SK-N-MC (cell line): ENCODE results near the gene HMMR.

Source experiments
- DNase-seq: peaks from one replicate; pipeline ENCODE4 v3.0.0-alpha.2; 2011; ENCODE audit warnings: low read depth, low spot score
- H3K27ac ChIP-seq: fragments of 200-600 bp; sonication (generic); 2 replicates; pipeline ENCODE4 v1.5.1; 2016; ENCODE audit warnings: mixed run types
- H3K36me3 ChIP-seq: fragments of 200-600 bp; sonication (generic); 2 replicates; pipeline ENCODE4 v1.6.1; 2017; ENCODE audit warnings: antibody characterized with exemption, low read length, mixed read lengths; ENCODE audit not compliant: insufficient read depth
- H3K4me3 ChIP-seq: fragments of 200-600 bp; sonication (generic); 2 replicates; pipeline ENCODE4 v1.5.1; 2016
- H3K9ac ChIP-seq: fragments of 200-600 bp; sonication (generic); 2 replicates; pipeline ENCODE4 v1.8.0; 2017; ENCODE audit warnings: mixed run types, mixed read lengths; ENCODE audit not compliant: insufficient read length
- H3K9me3 ChIP-seq: fragments of 200-600 bp; sonication (generic); 2 replicates; pipeline ENCODE4 v1.6.1; 2017; ENCODE audit warnings: low read depth, mild to moderate bottlenecking, antibody characterized with exemption, low read length, moderate library complexity, mixed read lengths
- EZH2 ChIP-seq: fragments of 200-600 bp; sonication (generic); IDR thresholded peaks from one replicate; pipeline ENCODE4 v1.6.1; 2017; ENCODE audit warnings: antibody characterized with exemption
- FOXP2 ChIP-seq: optimal IDR thresholded peaks from 2 replicates; pipeline ENCODE3; 2011; ENCODE audit warnings: mild to moderate bottlenecking, moderate library complexity; ENCODE audit not compliant: insufficient read depth; ENCODE audit errors: extremely low read length, control extremely low read depth
- POLR2AphosphoS5 ChIP-seq: IDR thresholded peaks from 2 replicates; pipeline ENCODE4 v1.6.1; 2012; ENCODE audit warnings: mild to moderate bottlenecking, low read depth, low read length, borderline replicate concordance

HMMR gene

DNA sequence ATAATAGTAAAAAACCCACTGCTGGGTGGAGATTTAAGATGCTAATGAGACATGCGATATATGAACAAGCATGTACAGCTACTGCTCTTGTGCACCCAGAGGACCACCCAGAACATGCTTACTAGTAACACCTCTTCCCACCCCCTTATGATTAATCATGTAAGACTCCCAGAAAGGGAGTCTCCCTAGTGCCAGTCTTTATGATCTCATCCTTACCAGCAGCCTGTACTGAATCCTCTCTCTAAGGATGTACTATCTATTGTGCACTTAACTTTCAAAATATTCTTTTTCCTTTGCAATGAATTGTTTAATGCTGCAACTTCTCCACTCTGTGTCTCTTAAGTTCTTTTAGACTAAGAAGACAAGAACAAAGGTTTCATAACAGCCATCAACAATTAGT, 35.9 kb downstream of the HMMR start:
- Histone ChIP-seq H3K4me3 (no peak overlapping the region), H3K9me3 (no peaks in the 10 kb centered on the region), H3K9ac (no peak overlapping the region), H3K27ac (no peak overlapping the region), H3K36me3 (peaks cover 18% of the 10 kb centered on the region)
- DNase-seq: no peak
- TF ChIP-seq POLR2AphosphoS5 (no peak), EZH2 (no peak), FOXP2 (no peak)

DNA sequence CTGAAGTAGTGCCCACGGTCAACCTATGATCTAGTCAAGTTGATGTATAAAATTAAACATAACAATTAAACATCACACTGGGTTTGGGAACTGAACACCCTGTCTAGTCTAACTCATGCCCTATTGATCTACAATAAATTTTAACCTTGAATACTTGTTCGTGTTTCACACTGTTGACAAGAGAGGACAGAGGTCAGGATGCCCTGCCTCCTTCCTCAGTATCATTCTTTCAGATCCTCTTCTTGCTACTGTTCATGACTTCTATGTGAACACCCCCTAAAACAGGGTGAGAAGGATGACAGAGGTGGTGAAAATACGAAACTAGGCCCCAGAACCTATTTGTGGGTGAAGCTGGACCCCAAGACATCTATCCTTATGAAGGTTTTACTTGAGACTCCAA, 36.9 kb downstream of the HMMR start:
- H3K9ac ChIP-seq: no peak overlapping the region
- DNase-seq: no peak
- H3K4me3 ChIP-seq: no peak overlapping the region
- peaks cover 11% of the 10 kb centered on the region; the same call in 1 of the 2 replicates for H3K36me3 ChIP-seq
- no peak overlapping the region for H3K27ac ChIP-seq
- no peaks in the 10 kb centered on the region for H3K9me3 ChIP-seq
- TF ChIP-seq FOXP2 (no peak), EZH2 (no peak), POLR2AphosphoS5 (no peak)

DNA sequence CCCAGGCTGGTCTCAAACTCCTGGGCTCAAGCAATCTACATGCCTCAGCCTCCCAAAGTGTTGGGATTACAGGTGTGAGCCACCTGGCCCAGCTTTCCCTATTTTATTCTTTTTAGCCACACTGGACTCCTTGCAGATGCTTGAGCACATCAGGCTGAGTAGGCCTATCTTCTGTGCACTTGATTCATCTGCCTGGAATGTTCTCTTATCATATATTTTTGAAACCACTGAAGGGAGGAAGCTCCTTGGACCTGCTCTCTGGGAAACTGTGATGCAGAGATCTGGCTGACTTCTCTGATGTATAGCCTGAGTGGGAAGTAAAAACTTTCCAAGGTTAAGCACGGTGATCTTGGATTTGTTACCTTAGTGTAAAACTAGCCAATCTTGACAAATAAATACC, 38.5 kb downstream of the HMMR start:
- no peak for TF ChIP-seq FOXP2
- TF ChIP-seq POLR2AphosphoS5: no peak
- TF ChIP-seq EZH2: no peak
- Histone ChIP-seq H3K9me3 (no peaks in the 10 kb centered on the region), H3K27ac (no peak overlapping the region), H3K4me3 (no peak overlapping the region), H3K9ac (no peak overlapping the region), H3K36me3 (no peaks in the 10 kb centered on the region)
- DNase-seq: no peak

DNA sequence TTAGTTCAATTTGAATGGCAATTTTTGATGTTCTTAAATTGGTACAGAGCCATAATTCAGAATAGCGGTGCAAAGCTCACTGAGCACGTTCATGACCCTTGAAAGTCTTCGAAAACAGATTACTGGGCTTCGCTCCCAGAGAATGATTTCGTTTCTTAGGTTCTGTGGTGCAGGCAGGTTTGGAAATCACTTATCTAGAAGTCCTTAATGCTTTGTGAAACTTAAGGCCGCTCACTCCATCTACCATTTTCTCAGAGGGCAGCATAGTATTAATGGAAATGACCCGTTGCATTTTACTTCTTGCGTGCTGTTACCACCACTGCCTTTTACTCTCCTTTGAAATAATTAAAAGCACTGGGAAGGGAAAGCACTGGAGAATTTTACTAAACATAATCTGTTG, 42.1 kb downstream of the HMMR start:
- Histone ChIP-seq H3K36me3 (no peaks in the 10 kb centered on the region), H3K9ac (peak overlapping the region; percentile 98), H3K9me3 (no peaks in the 10 kb centered on the region), H3K4me3 (peak overlapping the region; percentile 93), H3K27ac (peak overlapping the region; percentile 98)
- TF ChIP-seq POLR2AphosphoS5: no peak
- TF ChIP-seq EZH2: no peak
- TF ChIP-seq FOXP2: no peak
- no peak for DNase-seq

DNA sequence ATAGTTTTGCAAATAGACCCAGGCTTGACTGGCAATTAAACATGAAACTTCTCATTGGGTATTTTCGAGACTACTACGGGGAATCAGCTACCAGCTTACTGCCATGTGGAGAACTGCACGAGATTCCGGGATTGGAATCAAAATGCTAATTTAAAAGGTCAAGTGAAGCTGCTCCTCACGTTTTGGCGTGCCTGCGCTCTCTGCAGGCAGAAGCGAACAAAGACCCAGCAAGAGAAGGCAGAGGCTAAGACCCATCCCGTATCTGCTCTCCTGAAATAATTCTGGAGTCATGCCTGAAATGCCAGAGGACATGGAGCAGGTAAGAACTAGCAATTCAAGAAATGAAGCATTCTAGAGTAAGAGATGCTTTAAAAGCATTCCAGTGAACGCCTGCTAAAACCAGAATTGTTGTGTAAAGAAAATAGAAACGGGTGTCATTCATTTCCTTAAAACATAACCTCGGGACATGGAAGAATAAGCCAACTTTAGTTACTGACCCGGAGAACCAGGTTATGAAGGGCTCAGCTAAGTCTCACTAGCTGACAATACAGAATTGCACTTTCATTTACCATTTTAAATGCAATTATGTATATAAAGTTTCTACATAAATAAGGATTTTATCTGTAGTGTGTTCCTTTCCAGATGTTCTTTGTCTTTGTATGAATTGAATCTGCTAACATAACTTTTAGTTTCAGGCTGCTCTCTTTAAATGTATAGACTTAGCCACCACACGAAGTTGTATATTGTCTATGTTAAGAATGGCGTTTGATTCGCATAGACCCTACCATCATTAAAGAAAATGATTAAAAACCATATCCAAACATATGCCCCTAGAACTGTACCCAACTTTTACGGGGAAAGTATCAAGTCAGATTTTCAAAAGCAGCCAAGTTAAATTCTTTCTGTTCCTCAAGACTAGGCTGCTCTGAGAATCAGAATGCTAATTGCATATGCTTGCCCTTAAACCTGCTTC, 43.0 kb downstream of the HMMR start:
- Histone ChIP-seq H3K36me3 (no peaks in the 10 kb centered on the region), H3K9ac (peak overlapping the region; percentile 98), H3K27ac (peak overlapping the region; percentile 98), H3K4me3 (peak overlapping the region; percentile 93), H3K9me3 (no peaks in the 10 kb centered on the region)
- DNase-seq: peak; percentile 92
- TF ChIP-seq POLR2AphosphoS5: peak; percentile 91
- TF ChIP-seq EZH2: no peak

DNA sequence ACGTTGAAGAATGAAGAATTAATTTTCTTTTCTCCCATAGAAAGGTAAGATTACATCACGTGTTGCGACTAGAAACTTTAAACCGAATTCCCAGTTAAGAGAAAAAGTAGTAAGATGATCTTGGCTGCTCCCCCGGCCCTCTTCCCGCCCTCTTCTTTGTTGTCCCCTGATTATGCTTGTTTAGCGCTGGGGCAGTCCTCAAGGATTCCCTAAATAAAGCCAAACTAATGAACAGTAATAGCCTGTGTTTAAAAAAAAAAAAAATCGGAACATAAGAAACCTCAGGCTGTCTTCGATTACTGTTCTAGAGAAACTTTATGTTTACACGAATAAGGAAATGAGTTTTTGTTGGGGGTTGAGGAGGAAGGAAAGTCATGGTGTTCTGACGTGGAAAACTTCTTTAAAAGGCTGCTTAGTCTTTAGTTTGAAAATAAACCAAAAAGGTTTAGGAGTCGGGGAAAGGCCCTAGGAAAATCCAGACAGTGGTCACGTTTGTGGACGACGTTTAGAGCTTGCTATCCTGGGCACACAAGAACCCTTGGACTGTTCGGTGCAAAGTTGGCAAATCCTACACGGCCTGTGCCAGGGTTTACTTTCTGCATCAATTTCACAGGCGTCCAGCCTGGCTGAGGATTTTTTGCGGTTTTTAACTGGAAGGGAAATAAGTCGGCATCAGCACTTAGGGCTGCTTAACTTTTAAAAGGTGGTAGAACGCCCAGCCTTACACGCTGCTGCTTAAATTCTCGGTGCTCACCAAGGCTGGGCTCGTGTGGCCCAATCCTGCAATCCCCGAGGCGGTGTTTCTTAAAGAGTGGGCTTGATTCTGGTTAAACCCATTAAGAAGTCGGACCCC, 43.9 kb downstream of the HMMR start:
- Histone ChIP-seq H3K27ac (peak overlapping the region; percentile 98), H3K9me3 (no peaks in the 10 kb centered on the region), H3K36me3 (no peaks in the 10 kb centered on the region), H3K9ac (peak overlapping the region; percentile 98), H3K4me3 (peak overlapping the region; percentile 93)
- no peak for TF ChIP-seq EZH2
- peak; percentile 76 for TF ChIP-seq POLR2AphosphoS5
- no peak for DNase-seq

DNA sequence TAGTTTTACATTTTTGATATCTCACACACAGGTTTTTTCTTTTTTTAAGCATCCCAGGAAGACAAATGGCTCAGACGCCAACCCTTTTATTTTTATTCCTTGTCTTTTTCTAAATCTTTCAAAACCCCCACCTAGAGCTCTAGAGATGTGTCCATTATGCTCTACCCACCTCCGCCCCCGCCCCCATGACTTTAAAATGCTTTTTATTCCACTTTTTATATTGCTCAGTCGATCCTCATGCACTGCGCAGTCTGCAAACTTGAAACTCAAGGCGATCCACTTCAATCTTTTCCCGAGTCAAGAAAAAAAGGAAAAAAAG, 44.6 kb downstream of the HMMR start:
- Histone ChIP-seq H3K4me3 (peak overlapping the region; percentile 93), H3K27ac (peak overlapping the region; percentile 98), H3K9me3 (no peaks in the 10 kb centered on the region), H3K9ac (peak overlapping the region; percentile 98), H3K36me3 (no peaks in the 10 kb centered on the region)
- no peak for DNase-seq
- TF ChIP-seq POLR2AphosphoS5 (no peak), EZH2 (no peak), FOXP2 (no peak)

DNA sequence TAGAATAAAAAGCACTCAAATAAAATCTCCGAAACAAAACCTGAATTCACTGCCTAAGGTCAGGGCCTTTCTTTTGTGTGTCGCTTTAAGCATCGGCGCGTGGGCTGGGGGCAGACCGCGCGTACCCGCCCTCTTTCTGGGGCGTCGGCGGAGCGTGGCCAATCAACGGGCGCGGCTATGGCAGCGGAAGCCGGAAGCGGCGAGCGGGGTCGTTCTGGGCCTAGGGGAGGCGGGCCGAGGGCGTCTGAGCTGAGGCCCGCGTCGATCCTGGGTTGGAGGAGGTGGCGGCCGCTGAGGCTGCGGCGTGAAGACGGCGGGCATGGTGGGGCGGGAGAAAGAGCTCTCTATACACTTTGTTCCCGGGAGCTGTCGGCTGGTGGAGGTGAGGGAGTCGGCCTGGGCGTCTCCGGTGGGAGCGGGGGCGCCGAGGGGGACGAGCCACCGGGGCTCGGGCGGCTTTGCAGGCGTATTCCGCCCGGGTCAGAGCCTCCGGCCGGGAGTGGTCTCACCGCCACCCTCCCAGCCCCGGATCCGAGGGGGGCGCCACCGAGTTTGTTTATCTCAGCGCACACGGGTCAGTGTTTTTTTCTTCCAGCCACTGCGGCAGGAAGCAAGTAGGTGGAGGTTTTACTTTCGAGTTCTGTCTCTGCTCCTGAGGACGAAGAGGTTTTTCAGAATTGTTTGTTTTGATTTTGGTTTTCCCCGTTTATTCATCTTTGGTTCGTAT, 45.1 kb downstream of the HMMR start, which contains the start of gene MAT2B:
Gene MAT2B, plus strand, starts transcription at position 252 of the 727 bp plus-strand sequence. Its CDS starts 68 bp downstream, at position 320.
- H3K9ac ChIP-seq: peak within 1 kb of the TSS; percentile 98
- peak within 1 kb of the TSS; percentile 98 for H3K27ac ChIP-seq
- DNase-seq: no peak
- TF ChIP-seq EZH2 (no peak), POLR2AphosphoS5 (peak; percentile 91), FOXP2 (peak; percentile 42)
- H3K9me3 ChIP-seq: no peaks in the 10 kb centered on the region
- H3K4me3 ChIP-seq: peak within 1 kb of the TSS; percentile 93
- H3K36me3 ChIP-seq: no peaks in the 10 kb centered on the region
